ENCODE data around the gene POC1A.
"Not testable (repeated sequence)": the region's sequence is repeated elsewhere in the genome, so short reads cannot be mapped to it uniquely, and the experiment has no call there.

The POC1A gene

DNA sequence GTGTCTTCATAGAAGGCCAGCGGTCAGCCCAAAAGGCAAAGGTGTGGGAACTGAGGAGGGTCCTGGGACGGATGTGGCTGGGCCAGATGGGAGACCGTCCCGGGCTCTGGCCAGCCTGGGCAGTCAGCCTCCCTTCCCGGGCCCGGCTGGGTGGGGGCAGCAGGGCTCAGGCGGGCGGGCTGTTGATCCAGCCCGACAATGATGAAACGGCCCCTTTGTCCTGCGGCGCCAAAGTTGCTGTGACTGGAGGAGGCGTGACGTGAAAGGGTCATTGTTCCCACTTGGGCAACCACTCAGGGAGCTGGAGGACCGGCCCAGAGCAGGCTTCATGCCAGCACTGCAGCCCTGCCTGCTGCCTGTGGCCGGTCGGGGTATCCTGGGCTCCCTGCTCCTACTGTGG lies 114.4 kb downstream of the POC1A start:
- Histone ChIP-seq H3K9me3 (ENCODE audit: control insufficient read depth, insufficient read depth, low read length) (no peaks in the 10 kb centered on the region), H3K9ac (ENCODE audit: low read depth, low read length) (no peak overlapping the region), H3K4me1 (ENCODE audit: insufficient read depth, low read length) (no peaks in the 10 kb centered on the region), H3K36me3 (ENCODE audit: insufficient read depth, low read length) (no peaks in the 10 kb centered on the region)

DNA sequence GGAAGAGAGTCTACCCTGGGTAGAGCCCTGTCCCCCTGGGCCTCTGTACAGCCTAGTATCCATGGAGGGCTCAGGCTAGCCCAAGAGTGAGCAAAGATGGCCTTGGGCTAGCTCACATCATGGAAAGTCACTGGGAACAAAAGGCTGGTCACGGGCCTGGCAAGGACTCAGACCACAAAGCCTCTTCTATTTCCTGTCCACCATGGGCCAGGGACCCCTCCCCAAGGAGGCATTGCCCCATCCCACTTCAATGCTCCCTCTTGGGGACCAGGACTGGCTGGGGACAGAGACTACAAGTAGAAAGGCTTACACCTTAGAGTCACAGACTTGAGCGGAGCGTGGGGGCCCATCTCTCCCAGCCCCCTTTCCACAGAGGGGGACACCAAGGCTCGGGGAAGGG lies 114.8 kb downstream of the POC1A start:
- Histone ChIP-seq H3K9me3 (ENCODE audit: control insufficient read depth, insufficient read depth, low read length) (no peaks in the 10 kb centered on the region), H3K9ac (ENCODE audit: low read depth, low read length) (no peak overlapping the region), H3K4me1 (ENCODE audit: insufficient read depth, low read length) (no peaks in the 10 kb centered on the region), H3K36me3 (ENCODE audit: insufficient read depth, low read length) (no peaks in the 10 kb centered on the region)

DNA sequence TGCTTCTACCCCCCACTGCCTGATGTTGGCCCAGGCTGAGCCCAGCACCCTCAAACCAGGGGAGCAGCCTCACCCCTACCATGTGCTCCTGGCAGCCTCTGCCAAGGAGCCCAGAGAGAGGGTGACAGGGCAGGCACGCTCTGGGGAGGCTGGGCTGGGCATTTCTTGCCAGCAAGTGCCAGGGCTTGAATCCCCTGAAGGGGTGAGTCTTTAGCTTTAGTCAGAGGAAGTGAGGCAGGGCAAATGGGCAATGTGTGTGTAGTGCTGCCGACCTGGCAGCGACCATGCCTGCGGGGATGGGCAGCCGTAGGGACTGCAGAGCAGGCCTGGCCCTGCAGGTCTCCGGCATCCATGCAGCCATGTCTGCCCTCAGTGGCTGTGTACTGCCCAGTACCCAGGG lies 116.0 kb downstream of the POC1A start:
- no peaks in the 10 kb centered on the region for H3K9me3 ChIP-seq (ENCODE audit: control insufficient read depth, insufficient read depth, low read length)
- no peaks in the 10 kb centered on the region for H3K36me3 ChIP-seq (ENCODE audit: insufficient read depth, low read length)
- H3K9ac ChIP-seq (ENCODE audit: low read depth, low read length), result no peak overlapping the region
- H3K4me1 ChIP-seq (ENCODE audit: insufficient read depth, low read length), result no peaks in the 10 kb centered on the region

DNA sequence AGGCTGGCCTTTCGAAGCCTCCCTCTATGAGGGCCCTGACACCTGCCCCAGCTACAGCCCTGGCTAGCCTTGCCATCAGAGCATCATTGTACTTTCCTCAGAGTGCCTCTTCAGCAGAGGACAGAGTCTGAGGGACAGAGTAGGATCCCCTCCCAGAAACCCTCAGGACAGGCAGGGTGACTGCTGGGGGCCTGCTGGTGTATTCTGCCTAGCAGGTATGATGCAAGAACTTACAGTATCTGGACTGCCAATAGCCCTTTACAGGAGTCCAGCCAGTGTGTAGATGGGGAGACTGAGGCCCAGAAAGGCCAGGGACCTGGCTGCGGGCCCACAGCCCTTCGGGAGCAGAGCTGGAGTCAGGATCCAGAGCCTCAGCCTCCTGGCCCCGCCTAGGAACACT lies 116.9 kb downstream of the POC1A start:
- Histone ChIP-seq H3K4me1 (ENCODE audit: insufficient read depth, low read length) (no peaks in the 10 kb centered on the region), H3K36me3 (ENCODE audit: insufficient read depth, low read length) (no peaks in the 10 kb centered on the region), H3K9me3 (ENCODE audit: control insufficient read depth, insufficient read depth, low read length) (no peaks in the 10 kb centered on the region), H3K9ac (ENCODE audit: low read depth, low read length) (no peak overlapping the region)

DNA sequence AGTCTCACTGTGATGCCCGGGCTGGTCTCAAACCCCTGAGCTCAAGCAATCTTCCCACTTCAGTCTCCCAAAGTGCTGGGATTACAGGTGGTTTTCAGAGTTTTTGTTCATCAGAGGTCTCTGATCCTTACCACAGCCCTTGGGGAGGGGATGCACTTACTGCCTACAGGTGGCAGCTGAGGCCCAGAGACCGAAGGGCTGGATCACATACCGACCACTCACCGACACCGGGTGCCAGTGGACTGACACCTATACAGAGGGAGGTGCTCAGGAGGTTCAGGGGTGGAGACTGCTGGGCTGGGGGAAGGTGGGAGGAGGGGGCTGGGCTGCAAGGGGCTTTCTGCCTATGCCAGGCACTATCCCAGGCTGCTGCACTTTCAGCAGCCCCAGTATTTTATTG lies 117.4 kb downstream of the POC1A start:
- no peaks in the 10 kb centered on the region for H3K36me3 ChIP-seq (ENCODE audit: insufficient read depth, low read length)
- H3K9ac ChIP-seq (ENCODE audit: low read depth, low read length), result no peak overlapping the region
- H3K4me1 ChIP-seq (ENCODE audit: insufficient read depth, low read length), result no peaks in the 10 kb centered on the region
- no peaks in the 10 kb centered on the region for H3K9me3 ChIP-seq (ENCODE audit: control insufficient read depth, insufficient read depth, low read length)

DNA sequence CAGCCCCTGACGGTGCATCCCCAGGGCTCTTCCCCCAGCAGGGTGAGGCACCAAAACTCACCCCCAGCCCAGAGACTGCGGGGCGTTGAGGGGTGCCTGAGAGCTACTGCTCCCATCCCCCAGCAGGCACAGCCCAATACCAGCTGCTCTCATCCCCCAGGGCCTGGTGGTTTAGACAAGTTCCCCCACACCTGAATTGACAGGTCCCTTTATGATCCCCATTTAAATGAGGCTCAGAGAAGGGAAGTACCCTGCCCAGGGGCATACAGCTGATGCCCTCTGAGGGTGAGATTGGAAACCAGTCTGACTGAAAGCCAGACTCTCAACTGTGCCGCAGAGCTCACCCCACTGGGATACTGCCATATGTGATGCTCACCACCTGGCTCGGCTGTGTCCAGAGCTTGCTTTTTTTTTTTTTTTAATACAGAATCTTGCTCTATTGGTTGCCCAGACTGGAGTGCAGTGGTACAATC lies 118.0 kb downstream of the POC1A start:
- Histone ChIP-seq H3K9ac (ENCODE audit: low read depth, low read length) (no peak overlapping the region), H3K9me3 (ENCODE audit: control insufficient read depth, insufficient read depth, low read length) (no peaks in the 10 kb centered on the region), H3K4me1 (ENCODE audit: insufficient read depth, low read length) (no peaks in the 10 kb centered on the region), H3K36me3 (ENCODE audit: insufficient read depth, low read length) (no peaks in the 10 kb centered on the region)

DNA sequence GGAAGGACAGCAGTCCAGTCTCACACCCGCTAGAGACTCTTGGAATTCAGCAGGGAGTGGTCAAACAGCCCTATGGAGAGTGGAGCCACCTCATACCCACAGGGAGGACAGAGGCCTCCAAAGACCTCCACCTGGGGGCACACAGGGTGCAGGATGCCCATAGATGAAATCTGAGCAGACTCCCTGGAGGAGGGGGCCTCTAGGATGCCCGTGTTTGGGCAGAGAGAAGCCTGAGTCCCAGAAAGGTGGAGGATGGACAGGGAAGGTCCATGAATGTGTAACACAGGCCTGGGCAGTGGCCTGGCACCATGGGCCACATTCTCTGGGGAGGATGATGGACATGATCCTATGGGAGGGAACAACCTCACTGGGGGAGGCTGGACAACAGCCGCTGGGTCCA lies 119.6 kb downstream of the POC1A start:
- no peaks in the 10 kb centered on the region for H3K9me3 ChIP-seq (ENCODE audit: control insufficient read depth, insufficient read depth, low read length)
- no peaks in the 10 kb centered on the region for H3K36me3 ChIP-seq (ENCODE audit: insufficient read depth, low read length)
- no peaks in the 10 kb centered on the region for H3K4me1 ChIP-seq (ENCODE audit: insufficient read depth, low read length)
- no peak overlapping the region for H3K9ac ChIP-seq (ENCODE audit: low read depth, low read length)

DNA sequence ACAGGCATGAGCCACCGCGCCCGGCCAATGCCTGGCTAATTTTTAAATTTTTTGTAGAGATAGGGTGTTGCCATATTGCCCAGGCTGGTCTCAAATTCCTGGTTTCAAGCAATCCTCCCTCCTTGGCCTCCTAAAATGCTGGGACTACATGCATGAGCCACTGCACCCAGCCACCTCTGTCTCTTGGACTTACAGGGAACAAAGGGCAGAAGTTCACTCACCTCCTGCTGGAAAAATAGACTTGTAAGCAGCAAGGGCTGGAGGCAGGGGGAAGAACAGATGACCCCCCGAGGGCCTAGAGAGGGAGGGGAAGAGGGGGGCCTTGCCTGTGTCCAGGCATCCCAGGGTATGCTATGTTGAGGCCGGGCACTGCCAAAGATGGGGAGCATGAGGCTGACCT lies 120.0 kb downstream of the POC1A start:
- no peaks in the 10 kb centered on the region for H3K36me3 ChIP-seq (ENCODE audit: insufficient read depth, low read length)
- H3K9ac ChIP-seq (ENCODE audit: low read depth, low read length), result no peak overlapping the region
- H3K9me3 ChIP-seq (ENCODE audit: control insufficient read depth, insufficient read depth, low read length), result no peaks in the 10 kb centered on the region
- H3K4me1 ChIP-seq (ENCODE audit: insufficient read depth, low read length), result no peaks in the 10 kb centered on the region

DNA sequence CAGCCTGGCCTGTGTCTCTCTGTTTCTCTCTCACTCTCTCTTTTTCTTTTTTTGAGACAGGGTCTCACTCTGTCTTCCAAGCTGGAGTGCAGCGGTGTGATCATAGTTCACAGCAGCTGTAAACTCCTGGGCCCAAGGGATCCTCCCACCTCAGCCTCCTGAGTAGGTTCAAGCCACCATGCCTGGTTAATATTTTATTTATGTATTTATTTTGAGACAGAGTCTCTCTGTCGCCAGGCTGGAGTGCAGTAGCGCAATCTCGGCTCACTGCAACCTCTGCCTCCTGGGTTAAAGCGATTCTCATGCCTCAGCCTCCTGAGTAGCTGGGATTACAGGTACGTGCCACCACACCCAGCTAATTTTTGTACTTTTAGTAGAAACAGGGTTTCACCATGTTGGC lies 120.5 kb downstream of the POC1A start:
- not testable (repeated sequence) for H3K9ac ChIP-seq (ENCODE audit: low read depth, low read length); H3K4me1 ChIP-seq (ENCODE audit: insufficient read depth, low read length); H3K36me3 ChIP-seq (ENCODE audit: insufficient read depth, low read length); H3K9me3 ChIP-seq (ENCODE audit: control insufficient read depth, insufficient read depth, low read length)

DNA sequence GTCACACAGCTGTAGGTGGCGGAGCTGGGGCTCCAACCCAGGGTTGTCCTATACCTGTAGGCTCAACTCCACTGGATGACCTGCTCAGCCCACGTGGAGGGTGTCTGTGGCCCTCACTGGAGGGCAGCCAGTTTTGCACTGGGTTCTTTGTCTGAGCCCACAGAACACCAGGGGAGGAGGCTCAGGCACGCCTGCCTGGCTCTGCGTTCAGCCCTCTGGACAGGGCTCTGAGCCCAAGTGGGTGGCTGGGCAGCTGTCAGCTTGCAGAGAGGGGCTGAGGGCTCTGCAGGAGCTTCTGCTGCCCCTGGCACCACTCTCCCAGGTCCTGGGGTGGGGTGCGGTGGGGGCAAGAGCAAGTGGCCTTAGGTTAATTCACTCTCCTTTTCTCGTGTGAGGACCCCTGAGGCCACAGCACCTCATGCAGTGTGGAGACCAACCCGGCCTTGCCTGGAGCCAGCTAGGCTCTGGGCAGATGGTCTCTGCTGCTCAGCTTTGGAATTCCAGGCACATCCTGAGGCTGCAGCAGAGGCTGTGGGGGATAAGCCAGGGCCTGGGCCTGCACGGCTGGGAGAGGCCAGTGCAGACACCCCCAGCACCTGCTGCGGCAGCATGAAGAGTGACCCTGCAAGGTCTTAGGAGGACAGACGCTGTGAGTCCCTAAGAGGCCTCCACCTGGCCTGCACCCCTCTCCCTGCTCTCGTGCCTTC lies 121.4 kb downstream of the POC1A start:
- H3K36me3 ChIP-seq (ENCODE audit: insufficient read depth, low read length), result no peaks in the 10 kb centered on the region
- no peaks in the 10 kb centered on the region for H3K4me1 ChIP-seq (ENCODE audit: insufficient read depth, low read length)
- H3K9ac ChIP-seq (ENCODE audit: low read depth, low read length), result no peak overlapping the region
- H3K9me3 ChIP-seq (ENCODE audit: control insufficient read depth, insufficient read depth, low read length), result no peaks in the 10 kb centered on the region

DNA sequence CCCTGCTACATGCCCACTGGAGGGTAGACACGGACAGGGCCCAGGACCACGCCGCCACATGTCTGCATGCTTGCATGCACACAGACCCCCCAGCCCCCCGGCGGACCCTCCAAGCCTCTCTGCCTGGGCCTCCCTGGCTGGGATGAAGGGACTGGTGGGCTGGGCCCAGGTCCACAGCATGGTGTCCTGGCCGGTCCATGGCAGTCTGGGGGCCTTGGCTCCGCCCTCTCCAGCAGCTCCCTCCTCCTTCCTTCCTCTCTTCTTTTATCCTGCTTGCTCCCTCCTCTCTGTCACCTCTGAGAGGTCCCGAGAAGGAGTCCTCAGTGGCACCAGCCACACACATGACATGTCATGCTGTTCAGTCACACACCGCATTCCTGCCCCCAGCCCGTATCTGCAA lies 122.3 kb downstream of the POC1A start:
- Histone ChIP-seq H3K9ac (ENCODE audit: low read depth, low read length) (no peak overlapping the region), H3K36me3 (ENCODE audit: insufficient read depth, low read length) (no peaks in the 10 kb centered on the region), H3K4me1 (ENCODE audit: insufficient read depth, low read length) (no peaks in the 10 kb centered on the region), H3K9me3 (ENCODE audit: control insufficient read depth, insufficient read depth, low read length) (no peaks in the 10 kb centered on the region)

DNA sequence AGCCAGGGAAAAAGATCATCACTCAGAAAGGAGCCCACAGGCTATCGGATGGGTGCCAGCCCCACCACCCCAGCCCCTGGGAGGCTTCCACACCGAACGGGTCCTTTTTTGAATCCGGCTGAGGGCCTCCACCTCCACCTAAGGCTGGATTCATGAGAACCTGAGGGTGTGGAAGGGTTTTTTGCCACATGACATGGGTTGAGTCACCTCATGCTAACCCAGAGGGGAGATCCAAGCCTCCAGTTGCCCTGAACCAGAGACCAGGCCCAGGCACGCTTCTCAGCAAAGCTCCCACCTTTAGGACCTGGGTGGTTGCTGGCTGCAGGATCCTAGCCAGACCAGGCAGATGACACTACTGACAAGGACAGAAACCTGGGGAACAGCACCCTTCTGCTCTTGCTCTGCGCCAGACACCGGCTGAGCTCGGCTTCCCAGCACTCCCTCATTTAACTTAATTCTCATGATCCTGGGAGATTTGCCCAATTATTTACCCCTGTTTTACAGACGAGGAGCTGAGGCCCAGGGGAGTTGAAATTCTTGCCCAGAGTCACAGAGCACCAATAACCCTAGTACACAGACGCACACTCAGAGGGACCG lies 123.4 kb downstream of the POC1A start:
- Histone ChIP-seq H3K9ac (ENCODE audit: low read depth, low read length) (no peak overlapping the region), H3K4me1 (ENCODE audit: insufficient read depth, low read length) (no peaks in the 10 kb centered on the region), H3K9me3 (ENCODE audit: control insufficient read depth, insufficient read depth, low read length) (no peaks in the 10 kb centered on the region), H3K36me3 (ENCODE audit: insufficient read depth, low read length) (no peaks in the 10 kb centered on the region)

DNA sequence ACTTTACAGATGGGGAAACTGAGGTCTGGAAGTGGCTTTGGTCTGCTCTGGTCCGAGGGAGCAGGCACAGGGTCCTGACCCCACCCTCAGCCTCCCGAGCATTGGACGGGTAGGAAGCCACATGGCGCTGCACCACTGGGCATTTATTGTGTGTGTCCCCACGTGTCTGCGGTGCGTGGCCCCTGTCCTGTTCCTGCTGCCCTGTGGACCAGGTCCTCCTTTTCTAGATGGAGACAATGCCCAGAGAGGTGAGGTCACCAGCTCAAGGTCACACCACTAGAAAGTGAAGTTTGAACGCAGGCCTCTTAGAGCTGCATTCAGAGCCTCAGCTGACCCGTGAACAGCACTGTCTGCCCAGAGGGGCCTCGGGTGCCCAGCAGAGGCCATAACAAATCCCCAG lies 124.7 kb downstream of the POC1A start:
- no peaks in the 10 kb centered on the region for H3K36me3 ChIP-seq (ENCODE audit: insufficient read depth, low read length)
- no peak overlapping the region for H3K9ac ChIP-seq (ENCODE audit: low read depth, low read length)
- H3K4me1 ChIP-seq (ENCODE audit: insufficient read depth, low read length), result no peaks in the 10 kb centered on the region
- no peaks in the 10 kb centered on the region for H3K9me3 ChIP-seq (ENCODE audit: control insufficient read depth, insufficient read depth, low read length)

DNA sequence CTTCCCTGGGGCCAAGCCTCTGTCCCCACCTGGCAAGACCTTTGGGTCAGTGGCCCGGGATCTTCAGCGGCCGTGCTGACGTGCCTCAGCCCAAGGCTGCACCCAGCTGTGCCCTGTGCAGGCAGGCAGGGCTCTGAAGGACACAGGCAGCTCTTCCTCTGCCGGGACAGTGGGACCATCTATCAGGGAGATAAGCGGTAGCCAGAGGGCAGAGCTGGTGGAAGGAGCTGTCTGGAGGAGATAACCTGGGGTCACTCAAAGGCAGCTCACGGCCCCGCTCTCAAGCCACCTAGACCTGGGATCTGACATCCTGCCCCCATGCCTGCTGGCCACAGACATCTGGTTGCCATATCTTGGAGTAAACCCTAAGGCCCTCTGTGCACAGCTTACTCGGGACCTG lies 125.2 kb downstream of the POC1A start:
- peaks cover 4% of the 10 kb centered on the region; the same call in 1 of the 2 replicates for H3K4me1 ChIP-seq (ENCODE audit: insufficient read depth, low read length)
- no peak overlapping the region for H3K9ac ChIP-seq (ENCODE audit: low read depth, low read length)

DNA sequence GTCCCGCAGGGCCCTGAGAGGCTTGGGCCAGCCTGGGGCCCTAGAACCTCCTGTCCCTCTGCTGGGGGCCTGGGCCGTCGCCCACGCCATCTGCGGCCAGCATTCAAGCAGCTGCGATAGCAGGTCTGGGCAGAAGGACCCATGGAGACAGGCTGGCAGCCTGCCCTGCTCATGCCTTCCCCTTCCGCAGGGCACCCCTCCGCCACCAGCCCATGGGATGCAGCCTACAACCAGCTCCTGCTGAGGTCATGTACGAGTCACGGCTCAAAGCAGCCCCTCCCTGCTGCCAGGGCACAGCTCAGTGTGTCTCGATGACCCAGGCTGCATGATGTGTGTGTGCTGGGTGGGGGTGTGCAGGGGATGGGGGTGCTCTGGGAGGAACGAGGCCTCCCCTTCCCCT lies 125.7 kb downstream of the POC1A start:
- Histone ChIP-seq H3K36me3 (ENCODE audit: insufficient read depth, low read length) (no peaks in the 10 kb centered on the region), H3K9ac (ENCODE audit: low read depth, low read length) (no peak overlapping the region), H3K9me3 (ENCODE audit: control insufficient read depth, insufficient read depth, low read length) (no peaks in the 10 kb centered on the region), H3K4me1 (ENCODE audit: insufficient read depth, low read length) (peaks cover 5% of the 10 kb centered on the region; the same call in 1 of the 2 replicates)

More for the DNA sequence above, 125.2 kb downstream of the POC1A start:
- Histone ChIP-seq H3K9me3 (ENCODE audit: control insufficient read depth, insufficient read depth, low read length) (no peaks in the 10 kb centered on the region), H3K36me3 (ENCODE audit: insufficient read depth, low read length) (no peaks in the 10 kb centered on the region)
